ENCODE measurements around the gene SLAMF7.
"Not testable (repeated sequence)": the region's sequence is repeated elsewhere in the genome, so short reads cannot be mapped to it uniquely, and the experiment has no call there.

Gene SLAMF7

DNA sequence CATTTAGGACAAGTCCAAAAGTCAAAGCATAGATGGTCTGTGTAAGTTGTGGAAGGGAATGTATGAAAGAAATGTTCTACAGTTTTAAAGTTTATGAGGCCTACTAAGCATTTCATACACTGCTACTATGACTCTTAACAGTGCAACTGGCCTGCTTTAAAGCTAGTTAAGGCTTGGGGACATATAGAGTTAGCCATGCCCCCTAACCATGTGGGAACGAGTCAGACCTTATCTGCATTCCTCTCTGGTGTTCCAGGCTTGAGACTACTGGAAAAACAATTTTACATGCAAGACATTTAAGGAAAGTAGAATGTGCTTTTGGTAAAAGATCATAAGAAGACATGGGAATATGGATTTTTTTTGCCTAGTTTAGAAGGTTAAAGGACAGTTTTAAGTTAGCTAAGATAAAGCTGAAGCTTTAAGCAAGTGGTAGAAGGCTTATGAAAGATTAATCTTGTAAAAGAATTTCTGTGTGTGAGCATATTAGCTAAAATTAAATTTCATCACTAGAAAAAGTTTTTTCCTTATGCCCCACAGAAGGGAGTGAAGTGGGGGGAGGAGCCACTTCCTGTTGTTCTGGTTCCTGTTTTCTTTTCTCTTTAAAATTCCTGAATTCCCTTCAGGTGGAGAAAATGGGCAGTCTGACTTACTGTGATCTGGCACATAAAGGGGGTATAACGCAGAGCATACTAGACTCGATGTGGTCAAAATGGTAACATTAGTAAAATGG lies 18.5 kb upstream of the SLAMF7 start:
- DNase-seq (ENCODE audit: low spot score), result no peak

DNA sequence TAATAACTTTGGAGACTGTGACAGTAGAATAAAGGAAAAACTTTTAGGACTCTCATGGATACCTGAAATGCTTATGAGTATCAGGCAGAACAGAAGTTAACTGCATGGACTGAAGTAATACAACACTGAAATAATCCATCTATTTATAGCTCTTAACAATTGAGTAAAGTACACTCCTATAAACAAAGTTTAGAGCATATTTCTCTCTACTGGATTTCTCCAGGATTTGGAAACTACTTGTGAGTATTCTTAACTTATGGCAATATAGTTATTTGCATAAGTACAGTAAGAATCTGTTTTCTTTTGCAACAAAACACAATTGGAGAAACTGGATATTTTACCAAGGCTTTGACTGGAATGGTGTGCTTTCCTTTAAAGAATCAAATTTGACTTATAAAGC lies 17.6 kb upstream of the SLAMF7 start:
- DNase-seq (ENCODE audit: low spot score), result no peak

DNA sequence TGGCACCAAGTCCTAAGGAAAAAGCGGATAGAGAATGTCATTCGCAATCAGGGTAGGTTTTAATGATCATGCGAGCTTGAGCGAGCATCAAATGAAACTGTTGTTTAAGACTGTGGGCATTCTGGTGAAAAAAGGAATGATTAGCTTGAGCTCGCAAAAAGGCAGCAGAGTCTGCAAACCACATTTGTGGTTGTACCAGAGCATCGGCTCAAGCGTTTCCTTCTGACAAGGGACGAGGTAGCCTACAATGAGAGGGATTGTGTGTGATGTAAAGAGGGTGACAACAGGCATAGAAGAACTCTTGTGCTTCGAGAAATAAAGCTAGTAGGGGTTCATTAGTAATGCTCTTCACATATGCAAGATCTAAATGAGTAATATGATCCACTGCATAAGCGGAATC lies 16.3 kb upstream of the SLAMF7 start:
- DNase-seq (ENCODE audit: low spot score), result no peak

DNA sequence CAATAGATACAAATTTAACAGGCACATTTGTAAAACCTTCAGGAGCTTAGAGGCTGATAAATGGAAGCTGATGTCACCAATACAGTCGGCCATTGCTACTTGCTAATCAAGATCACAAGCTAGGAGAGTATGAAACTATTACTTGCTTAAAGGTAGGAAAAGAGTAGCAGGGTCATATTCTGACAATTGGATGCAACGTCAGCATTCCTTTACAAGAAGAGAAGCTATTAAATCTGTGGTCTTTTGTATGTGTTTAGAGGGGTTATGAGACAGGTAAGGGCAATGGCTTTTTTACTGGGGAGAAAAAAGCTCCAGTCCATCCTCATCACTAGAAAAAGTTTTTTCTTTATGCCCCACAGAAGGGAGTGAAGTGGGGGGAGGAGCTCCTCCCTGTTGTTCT lies 15.7 kb upstream of the SLAMF7 start:
- no peak for DNase-seq (ENCODE audit: low spot score)

DNA sequence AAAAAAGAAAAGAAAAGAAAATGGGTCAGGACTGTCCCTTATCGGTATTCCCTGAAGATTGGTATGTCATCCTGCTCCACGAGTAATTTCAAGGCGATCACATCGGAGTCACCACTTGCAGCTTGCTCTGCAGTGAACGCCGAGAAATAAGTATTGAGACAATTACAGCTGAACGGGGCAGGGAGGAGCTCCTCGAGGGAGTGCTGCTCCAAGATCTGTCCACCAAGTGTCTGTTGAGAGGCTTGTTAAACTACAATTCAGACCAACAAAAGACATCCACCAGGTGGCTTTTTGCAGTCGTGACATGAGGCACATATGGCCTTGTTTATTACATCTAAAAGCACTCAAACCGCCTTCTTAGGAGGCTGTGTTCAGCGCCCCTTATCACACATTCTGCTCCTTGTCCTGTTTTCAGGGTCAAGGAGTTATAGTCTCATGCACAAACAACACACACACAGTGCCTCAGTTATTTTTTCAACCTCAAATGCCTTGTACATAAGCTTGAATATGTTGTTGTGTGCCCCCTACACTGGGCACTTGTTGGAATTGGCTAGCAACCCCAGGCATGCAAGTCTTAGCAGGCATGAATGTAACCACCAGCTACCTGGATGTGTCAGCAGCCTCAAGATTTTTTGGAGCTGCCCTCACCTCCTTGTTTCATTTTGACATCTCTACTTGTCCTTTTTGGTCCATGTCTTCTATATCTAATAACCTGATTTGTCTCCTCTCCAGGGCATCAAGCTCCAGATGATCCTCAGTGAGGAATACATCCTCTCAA lies 14.4 kb upstream of the SLAMF7 start:
- DNase-seq (ENCODE audit: low spot score), result no peak

DNA sequence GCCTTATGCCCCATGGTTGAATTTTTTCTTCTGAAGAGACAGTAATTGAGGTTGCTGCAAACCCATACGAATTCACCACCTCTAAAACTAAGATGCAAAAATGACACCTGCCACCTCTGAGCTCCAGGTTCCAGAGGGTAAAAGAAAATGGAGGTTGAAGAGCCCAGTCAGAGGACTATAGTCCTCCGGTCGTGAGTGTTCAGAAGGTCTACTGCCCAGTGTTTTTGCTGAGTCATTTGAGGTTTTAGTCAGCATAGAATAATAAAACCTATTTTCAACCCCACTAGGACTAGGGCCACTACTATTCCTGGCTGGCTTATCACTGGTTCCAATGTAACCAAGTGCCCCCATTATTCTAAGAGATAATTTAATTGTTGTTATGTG lies 12.9 kb upstream of the SLAMF7 start:
- no peak for DNase-seq (ENCODE audit: low spot score)

DNA sequence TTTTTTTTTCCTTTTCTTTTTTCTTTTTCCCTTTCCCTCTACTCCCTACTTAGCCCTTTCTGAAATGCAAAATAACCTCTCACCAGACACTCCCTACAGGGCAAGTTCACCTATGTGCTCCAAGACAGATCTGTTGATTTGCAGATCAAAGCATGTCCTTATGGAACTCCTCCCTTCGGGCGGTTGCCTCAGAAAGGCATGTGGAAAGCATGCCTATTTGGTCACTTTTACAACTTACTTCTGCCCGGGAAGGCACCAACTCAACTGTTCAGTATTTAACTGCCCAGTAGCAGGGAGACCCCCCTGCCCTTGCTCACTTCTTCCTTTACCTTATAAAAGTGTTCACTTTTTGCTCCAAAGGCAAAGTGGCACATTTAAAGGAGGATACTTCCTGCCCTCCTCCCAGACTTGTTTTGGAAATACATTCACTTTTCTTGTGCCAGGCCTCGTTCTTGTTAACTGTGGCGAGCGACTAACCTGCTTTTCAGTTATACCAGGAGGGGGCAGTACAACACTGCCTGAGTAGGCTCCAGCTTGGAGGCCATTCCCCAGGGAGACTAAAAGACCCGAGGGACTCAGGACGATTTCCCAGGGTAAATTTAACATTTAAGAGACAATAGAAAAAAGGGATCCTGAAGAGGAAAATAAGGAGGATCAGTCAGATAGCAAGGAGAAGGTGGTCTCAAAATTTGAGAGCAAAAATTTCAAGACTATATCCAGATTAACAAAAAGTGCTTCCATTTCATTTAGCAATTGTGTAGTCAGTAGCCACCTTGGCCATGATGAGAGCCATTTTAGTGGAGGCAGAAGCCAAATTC lies 12.3 kb upstream of the SLAMF7 start:
- DNase-seq (ENCODE audit: low spot score), result no peak

DNA sequence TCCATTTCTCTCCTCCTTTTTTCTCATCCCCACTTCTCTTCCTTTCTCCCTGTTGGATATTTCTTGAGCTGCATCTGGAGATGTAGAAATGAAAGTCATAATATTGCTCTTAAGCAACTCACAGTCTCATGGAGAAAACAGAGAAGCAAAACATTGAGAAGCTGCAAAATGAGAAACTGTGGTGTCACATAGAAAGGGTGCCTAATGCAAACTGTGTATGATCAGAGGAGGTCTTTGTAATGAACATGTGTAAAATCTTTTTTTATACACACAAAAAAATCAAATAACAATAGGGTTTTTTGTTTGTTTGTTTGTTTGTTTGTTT lies 11.8 kb upstream of the SLAMF7 start:
- no peak for DNase-seq (ENCODE audit: low spot score)

DNA sequence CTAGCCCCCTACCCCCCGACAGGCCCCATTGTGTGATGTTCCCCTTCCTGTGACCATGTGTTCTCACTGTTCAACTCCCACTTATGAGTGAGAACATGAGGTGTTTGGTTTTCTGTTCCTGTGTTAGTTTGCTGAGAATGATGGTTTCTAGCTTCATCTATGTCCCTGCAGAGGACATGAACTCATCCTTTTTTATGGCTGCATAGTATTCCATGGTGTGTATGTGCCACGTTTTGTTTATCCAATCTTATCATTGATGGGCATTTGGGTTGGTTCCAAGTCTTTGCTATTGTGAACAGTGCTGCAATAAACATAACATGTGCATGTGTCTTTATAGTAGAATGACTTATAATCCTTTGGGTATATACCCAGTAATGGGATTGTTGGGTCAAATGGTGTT lies 7.5 kb upstream of the SLAMF7 start:
- DNase-seq (ENCODE audit: low spot score), result not testable (repeated sequence)

DNA sequence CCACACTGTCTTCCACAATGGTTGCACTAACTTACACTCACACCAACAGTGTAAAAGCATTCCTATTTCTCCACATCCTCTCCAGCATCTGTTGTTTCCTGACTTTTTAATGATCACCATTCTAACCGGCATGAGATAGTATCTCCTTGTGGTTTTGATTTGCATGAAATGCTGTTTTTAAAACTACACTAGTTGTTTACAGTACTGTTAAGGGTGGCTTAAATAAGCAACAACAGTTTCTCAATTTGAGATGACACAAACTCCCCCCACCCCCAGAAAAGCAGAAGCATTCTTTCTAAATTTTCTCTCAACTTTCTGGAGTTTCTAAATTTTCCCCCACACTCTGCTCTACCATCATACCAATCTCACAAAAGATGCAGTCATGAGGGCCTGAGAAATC lies 7.1 kb upstream of the SLAMF7 start:
- DNase-seq (ENCODE audit: low spot score), result no peak

DNA sequence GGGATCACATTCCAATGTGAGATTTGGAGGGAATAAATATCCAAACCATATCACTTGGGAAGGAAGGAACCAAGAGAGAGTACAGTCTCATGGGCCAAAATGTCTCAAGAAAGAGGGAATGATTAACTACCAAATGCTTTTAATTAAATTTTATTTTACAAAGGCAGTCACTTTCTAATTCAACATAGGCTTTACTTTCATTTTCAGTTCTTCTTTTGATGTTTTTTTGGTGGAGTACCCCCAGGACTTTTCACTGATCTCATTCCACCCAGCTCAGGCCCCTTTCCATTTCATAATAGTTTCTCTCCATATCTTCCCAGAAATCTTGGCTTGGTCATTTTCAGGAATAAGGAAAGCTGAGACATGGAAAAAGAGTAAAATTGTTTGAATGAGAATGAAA lies 5.1 kb upstream of the SLAMF7 start:
- DNase-seq (ENCODE audit: low spot score), result no peak

DNA sequence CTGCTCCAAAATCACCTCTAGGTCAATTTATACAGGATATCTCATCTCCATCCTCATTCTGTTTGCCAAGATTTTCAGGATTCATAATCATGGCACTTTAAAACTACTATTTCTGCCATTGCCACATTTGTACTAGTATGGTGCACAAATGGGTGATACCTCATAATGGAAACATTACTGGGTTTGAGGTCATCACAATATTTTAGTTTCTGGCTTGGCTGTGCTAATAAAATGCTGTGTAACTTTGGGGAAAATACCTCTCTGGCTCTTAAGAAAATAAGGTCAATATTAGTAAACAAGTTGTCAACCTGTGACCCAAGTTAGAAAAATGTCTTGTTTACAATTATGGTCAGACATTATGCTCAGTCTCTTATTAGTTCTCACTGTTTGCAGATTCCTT lies 4.7 kb upstream of the SLAMF7 start:
- no peak for DNase-seq (ENCODE audit: low spot score)

DNA sequence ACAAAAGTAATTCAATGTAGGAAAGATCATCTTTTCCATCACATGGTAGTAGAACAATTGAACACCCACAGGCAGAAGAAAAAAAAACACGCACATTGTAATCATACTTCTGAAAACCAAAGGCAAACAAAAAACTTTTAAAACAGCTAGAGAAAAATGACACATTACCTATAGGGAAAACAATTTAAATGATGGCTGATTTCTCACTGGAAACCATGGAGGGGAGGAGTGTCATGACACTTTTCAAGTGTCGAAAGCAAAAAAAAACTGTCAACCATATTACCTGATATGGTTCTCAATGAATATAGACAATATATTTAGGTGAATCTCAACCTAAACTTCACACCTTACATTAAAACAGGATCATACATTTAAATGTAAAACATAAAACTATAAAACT lies 776 bp upstream of the SLAMF7 start:
- DNase-seq (ENCODE audit: low spot score), result no peak

DNA sequence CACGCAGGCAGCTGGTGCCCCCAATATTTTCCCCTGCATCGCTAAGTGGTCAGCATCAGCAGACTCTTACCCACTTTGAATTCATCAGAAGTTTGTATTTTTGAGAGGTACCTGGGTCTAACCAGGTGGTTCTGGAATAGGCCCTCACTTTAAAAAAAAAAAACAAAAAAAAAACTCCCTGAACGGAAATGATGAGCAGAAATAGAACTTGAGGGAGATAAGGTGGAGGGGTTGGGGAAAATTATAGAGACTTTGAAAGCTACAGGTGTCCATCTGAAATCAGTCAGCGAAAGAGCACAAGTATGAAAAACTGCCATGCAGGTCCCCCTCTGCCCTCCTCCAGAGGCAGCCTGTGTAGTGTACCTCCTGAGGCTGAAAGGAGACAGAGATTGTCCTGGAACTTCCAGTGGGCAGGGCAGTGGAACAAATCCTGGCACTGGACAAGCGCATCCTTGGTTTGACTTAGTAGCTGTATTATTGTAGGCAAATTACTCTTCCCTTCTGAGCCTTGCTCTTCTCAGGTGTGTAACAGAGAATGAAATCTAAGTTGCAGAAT lies 1.2 kb downstream of the SLAMF7 start:
- no peak for DNase-seq (ENCODE audit: low spot score)

DNA sequence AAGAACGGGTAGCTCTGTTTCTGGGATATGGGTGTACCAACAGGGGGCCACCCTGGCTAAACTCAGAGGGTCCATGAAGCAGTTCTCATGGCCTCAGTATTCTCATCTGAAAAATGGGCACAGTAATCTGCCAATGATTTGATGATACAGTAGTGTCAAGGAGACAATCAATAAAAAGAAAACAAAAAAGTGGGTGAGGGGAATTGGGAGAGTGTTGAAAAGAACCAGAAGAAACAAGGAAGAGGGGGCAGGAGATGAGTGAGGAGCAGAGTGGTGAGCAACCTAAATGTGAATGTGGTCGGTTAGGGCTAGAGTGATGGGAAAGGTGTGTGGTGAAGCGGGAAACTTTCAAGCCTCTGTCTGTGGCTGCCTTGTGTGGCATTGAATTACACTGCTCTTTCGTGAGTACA lies 2.0 kb downstream of the SLAMF7 start:
- no peak for DNase-seq (ENCODE audit: low spot score)

DNA sequence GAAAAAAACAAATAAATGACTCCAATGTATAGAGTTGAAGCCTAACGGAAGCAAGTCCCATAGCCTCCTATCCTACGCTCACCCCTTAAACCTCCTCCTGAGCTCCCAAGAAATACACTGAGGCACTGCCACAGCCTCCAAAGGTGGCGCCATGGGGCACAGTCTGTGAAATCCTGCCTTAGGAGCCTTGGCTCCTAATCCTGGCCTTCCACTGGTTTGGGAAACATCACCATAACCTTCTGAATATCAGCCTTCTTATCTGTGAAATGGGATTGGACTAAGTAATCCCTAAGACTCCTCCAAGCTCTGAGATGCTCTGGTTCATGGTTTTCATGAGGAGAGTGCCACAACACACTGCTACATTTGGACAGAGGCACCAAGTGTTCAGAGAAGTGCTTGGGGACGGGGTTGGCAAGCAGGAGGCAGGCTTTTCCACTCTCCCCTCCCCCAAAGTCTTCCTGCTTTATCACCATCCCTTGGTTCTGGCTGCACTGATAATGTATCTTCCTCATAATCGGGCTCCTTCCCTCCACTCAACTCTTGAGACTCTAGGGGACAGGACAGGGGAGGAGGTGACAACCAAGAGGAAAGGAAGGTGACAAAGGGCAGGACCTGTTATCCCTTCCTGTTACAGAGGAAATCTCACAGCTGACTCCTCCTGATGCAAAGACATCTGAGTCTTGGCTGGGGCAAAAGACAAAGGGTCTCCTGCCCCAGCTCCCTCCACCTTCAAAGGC lies 2.7 kb downstream of the SLAMF7 start:
- no peak for DNase-seq (ENCODE audit: low spot score)

DNA sequence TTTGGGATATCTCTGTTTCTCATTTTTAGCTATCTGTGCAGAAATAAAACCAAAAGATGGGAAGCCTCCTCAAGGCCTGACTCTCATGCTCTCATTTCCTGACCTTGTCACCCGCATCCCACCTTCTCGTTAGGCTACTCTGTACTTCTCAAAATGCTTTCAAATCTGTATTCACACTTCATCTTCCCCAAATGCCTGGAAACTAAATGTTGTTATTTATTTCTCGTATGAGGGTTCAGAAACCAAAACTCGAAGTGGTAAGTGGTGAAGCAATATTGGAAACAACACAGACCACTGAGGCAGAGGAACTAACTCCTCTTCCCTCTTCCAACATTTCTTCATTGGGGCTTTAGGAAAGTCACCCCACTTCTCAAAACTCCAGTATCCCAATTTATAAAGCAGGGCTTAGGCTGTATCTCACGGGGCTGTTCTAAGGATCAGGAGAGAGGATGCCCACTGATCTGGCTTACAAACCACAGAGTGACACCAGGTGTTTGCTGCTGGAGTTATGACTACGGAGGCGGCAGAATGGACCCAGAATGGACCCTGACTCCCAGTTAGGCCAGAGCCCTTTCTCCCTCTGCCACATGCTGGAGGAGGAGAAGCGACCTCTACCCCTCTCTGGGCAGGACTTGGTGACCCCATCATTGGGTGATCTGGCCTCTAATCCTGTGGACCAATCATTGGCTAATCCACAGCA lies 3.5 kb downstream of the SLAMF7 start:
- no peak for DNase-seq (ENCODE audit: low spot score)

DNA sequence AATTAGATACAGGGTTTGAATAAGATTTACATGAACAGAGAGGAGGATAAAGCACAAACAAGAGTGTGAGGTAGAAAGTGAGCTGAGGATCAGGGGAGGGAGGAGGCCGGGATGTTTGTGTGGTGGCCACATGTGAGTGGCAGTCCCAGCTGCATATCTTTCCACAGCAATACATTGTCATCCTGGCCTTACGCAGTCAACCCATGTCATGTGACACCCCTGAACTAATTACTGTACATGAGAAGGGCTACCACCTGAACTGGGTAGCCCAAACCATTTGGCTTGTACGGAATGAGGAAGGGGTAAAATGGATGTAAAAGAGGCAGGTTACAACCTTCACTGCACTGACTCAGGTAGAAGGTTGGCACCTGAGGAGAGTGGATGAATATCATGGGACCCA lies 4.2 kb downstream of the SLAMF7 start:
- no peak for DNase-seq (ENCODE audit: low spot score)

DNA sequence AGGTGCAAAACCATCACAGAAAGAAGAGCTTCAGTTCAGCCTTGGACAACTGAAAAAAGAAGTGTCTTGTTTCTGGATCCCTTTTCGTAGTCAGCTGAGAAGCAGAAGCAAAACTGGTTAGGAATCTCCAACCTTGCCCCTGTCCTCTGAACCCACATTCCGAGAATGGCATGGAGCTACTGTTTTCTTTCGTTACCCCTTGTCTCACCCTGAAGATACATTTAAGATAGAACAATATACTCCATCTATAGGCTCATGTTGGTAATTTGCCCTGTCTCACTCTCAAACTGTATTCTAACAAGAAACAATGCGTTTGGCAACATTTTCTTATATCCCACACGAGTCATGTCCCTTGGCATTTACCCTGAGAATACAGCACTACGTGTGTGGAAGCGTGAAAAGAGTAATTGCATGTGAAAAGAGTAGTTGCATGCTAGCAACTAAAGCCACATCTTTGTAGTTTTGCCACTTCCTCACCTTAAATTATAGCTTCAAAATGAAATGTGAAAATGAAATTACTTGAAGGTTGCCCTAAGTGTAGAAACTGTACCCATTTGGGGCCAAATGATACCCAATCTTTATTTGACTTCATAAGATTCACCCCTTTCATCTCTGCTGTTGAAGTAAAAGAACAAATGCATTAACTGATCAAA lies 5.3 kb downstream of the SLAMF7 start:
- DNase-seq (ENCODE audit: low spot score), result no peak

DNA sequence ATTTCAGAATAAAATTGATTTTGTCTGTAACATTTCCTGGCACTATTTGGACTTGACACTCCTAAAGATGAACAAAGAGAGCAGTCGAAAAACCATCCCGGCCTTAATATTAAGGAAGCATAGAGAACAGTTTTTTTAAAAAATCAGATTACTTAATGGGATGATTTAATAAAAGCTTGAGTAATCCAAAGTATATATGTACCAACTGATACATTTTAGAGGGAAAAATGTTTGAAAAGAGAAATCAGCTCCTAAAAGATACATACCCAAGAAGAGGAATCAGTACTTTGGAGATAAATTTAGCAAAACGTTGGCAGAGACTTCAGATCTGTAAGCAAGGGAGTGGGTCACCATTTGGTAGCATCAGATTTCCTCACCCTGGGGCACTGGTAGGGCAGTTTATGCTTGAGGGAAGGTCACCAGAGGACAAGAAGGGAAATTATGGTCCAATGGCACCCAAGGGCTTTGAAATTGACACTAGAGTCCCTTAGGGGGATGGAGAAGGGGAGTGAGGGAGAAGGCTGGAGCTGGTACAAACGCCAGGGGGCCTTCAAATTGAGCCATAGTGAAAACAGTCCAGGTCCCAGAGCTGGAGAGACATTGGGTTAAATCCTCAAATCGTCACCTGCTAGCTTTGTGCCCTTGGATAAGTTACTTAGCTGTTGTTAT lies 5.9 kb downstream of the SLAMF7 start:
- DNase-seq (ENCODE audit: low spot score), result no peak

Data from left forelimb (tissue), 1 donor.